Measurements from ENCODE around the gene CISH.

The CISH gene

GRCh38 chr3:50635066-50635465, 23.5 kb upstream of the CISH start:
- no peak for DNase-seq

DNA sequence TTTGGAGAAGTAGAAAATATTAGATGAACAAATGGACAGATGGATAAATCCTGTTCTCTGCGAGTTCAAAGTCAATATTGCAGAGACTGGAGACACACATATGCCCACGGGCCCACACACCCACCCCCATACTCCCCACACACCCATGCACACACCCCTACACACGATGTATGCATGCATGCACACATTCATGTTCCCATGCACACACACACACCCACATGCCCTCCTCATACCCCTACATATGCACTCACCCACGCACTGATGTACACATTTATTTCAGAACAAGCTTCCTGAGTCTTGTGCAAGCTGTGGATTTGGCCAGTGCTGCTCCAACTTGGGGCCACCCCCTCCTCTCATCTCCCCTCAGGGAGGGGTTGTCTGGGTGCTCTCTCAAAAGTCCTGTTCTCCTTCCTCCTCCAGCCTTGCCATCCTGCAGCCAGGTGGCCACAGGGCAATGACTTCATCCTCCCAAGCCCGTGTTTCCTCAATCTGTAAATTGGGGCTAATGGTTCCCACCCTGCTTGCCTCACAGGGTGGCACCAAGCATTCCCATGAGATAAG, 21.7 kb upstream of the CISH start:
- no peak for DNase-seq

DNA sequence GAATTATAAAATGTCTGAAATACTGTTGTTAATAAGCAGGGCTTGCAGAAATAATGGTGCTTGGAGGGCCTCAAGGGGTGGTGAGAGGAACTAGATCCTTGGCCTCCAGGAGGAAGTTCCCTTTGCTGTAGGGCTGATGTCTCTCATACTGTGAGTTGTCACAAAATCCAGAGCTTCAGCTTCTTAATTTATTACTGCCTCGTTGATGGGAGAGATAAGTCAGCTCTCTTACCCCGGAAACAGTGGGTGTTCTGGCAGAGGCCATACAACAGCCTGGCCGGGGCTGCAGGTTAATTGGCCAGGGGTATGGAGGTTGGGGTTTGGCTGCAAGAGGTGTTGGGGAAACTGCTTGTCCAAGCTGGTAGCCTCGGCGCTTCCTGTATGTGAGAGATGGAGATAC, 20.9 kb upstream of the CISH start:
- DNase-seq: no peak

- peak; percentile 70 for DNase-seq
Observed at GRCh38 chr3:50630877-50631276, 19.3 kb upstream of the CISH start.

GRCh38 chr3:50630394-50630793, 18.8 kb upstream of the CISH start:
- no peak for DNase-seq

- DNase-seq: no peak
Observed at GRCh38 chr3:50628601-50629000, 17.0 kb upstream of the CISH start.

DNA sequence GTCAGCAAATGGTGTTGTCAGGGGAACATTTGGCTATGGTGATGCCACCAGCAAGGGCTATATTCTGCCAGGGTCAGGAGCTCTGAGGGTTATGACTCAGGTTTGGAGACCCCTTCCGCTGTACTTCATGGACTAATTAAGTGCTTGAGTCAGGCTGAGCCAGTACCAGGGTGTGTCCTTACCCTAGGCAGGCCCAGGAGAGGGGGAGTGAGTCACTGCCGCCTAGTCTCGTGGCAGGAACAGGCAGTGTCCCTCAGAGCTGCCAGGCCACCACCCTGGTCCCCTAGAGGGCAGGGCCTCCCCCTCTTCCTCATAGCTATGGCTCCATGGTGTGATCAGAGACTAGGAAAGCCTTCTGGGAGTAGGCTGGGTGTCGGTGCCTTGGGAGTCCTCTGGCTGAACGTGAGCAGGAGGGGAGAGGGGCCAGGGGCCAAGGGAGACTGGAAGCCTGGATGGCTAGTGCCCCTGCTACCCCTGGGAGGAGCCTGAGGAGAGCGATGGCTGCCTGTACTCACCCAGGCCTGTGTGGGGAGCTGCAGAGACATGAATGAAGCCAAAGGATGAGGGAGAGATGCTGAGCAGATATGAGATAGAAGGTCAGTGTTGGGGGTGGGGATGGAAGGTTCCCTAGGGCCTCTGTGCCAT, 16.0 kb upstream of the CISH start:
- DNase-seq: peak; percentile 77

- no peak for DNase-seq
Observed at GRCh38 chr3:50626401-50626800, 14.8 kb upstream of the CISH start.

GRCh38 chr3:50625231-50626182, 13.9 kb upstream of the CISH start:
- DNase-seq: no peak

- no peak for DNase-seq
Observed at GRCh38 chr3:50624634-50625033, 13.1 kb upstream of the CISH start.

DNA sequence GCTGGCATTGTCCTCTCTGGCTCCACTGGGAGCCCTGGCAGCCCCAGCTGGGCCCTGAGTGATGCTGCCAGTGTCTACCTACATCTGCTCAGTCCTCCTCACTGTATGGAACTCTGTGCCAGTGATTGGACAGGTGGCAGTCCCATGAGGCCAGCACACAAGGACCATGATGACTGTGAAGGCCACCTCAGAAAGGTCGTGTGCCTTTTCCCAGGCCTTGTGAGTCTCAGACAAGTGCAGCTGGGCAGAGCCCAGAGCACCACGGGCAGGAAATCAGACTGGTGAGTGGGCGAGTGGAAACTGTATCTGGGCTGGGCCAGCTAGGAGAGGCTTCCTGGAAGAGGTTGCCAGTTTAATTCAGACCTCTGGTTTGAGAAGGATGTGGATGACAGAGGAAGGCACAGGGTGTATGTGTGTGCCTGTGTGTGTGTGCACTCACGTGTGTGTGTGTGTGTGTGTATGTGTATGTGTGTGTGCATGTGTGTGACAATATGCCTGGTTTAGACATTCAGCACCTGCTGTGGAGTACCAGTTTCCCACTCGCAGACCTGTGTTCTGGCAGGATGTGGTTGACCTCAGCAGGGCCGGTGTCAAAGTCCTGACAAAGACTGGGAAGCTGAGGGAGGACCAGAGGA, 12.4 kb upstream of the CISH start:
- no peak for DNase-seq

DNA sequence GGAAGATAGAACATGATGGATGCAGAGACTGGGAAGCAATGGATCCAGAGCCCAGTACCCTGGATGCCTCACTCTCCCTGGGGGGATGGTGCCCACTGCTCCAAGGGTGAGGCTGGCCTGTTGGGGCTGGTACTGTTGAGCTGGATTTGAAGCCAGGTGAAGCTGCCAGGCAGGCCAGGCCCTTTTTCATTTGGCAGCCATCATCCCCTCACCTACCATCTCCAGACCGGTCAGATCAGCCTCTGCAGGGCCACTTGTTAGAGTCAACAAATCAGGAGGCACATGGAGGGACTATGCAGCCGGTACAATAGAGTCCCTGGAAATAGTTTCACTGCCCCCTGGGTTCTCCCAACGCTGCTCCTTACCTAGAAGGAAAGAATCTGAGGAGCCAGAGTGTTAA, 11.3 kb upstream of the CISH start:
- DNase-seq: no peak

DNA sequence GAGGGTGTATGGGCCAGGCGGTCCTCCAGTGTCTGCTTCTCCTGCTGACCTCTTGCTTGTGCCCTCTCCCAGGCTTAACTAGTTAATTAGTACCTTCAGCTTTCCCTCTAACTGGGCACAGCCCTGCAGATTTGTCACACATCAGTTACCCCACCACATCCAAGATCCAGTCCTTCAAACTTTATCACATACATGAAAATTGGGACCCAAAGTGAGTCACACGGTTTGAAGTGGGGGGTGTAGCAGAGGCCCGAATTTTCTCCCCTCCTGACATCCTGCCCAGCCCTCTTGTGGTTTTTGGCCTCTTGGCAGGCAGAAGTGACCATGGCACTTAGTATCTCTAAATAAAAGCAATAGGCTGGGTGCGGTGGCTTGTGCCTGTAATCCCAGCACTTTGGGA, 9.2 kb upstream of the CISH start:
- no peak for DNase-seq

DNA sequence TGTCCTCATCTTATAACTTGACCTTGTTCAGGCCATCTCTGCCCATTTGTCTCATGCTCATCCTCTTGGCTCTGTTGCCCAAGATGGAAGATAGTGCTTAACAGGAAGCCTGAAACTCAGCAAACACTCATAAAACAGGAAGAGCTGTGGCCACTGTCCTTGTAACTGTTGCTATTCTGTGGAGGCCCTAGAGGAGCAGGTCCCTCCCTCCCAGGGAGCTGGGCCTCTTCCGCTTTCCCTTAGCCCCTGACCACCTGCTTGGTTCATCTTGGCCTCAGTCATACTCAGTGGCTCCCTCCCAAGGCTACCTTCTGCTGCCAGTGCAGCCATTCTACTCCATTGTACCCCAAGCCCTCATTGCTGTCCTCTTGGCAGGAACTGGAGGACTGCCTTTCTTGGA, 8.8 kb upstream of the CISH start:
- DNase-seq: no peak

DNA sequence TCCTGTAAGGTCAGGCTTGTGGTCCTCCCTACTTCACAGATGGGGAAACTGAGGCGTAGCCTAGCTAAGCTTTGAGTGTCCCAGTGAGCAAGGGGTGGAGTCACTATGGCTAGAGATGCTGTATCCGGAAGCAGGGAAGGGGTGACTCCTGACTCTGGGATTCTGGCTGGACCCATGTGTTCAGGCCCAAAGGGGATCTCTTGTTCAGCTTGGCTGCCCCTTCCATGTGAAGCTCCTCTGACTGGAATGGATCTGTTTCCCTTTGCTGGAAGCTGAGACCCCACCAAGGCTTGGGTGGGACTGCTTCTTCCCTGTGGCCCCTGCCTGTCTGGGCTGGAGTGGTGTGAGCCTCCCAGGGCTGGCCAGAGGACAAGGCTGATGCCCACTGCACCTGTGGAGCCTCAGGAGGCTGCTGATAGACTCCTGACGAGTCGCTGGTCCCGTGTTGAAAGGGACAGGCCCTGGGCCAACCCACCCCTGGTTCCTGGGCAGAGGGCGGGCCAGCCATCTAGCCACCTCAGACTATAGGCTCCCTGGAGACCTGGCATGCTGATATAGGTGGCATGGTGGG, 6.4 kb upstream of the CISH start:
- no peak for DNase-seq

DNA sequence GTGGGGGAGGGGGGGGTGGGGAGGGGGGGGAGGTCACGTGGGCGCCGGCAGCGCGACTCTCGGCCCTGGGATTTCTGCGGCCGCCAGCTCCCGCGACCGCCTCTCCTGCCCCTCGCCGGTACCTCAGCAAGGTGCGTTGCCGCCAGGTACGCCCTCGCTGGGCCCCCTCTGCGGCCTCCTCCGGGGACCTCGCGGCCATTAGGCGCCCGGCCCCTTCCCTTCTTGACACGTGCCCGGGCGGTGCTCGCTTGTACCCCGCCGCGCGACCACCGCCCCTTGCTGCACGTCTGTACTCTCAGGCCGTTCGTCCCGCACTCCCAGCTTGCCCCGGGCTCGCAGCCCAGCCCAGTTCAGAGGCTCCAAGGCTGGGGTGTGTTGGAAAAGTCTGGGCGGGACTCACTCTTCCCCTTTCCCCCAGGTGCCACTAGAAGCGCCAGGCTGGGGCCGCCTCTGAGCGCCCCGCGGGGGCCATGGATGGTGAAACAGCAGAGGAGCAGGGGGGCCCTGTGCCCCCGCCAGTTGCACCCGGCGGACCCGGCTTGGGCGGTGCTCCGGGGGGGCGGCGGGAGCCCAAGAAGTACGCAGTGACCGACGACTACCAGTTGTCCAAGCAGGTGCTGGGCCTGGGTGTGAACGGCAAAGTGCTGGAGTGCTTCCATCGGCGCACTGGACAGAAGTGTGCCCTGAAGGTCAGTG, 5.7 kb upstream of the CISH start, which contains the start of gene MAPKAPK3:
MAPKAPK3 (plus strand) TSS at position 56 of the 696 bp plus-strand sequence; CDS start at position 471, 415 bp downstream.
- peak; percentile 22 for DNase-seq

DNA sequence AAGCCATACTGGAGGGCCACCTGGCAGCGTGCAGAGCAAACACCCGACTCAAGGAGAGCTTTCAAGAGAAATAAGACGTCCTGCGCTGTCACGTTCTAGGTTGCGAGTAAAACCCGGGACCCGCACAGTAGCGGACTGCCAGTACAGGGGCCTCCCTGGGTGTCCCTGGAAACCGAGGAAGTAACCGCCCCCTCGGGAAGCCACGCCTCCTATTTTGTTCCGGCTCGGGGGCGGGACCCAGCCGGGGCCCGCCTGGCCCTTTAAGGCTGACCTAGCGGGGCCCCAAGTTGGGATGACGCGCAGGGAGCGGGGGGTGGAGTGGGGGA, 5.2 kb upstream of the CISH start:
- DNase-seq: peak; percentile 90

DNA sequence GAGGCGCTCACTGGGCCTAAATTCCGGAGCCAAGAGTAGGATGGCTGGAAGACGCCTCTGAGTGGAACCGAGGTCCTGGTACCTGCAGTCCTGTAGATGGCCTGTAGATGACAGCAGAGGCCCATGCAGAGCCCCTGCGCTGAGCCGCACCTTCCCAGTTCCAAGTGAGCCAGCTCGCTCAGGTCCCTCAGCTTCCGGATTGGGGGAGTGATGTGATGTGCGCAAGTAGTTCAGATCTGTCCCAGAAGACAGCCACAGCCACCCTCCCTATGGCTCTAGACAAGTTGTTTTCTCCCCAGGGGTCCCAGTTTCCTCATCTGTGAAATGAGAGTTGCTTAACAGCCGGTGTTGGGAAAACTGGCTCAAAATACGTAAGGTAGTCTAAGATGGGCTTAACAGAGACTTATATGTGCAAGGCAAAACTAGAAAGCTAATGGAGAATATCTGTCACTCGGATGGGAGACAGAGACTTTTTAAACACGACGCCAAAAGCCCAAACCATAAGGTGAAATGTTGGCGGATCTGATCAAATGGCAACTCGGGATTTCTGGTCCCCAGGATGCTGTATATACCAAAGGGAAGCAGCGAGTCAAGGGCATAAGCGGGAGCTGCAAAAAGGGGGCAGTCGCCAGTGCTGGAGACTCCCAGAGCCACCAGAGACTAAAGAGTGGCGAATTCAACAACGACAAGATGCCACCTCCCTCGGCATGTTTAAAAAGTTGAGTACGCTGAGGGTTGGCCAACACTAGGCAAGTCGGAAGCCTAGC, 4.6 kb upstream of the CISH start:
- peak; percentile 76 for DNase-seq

DNA sequence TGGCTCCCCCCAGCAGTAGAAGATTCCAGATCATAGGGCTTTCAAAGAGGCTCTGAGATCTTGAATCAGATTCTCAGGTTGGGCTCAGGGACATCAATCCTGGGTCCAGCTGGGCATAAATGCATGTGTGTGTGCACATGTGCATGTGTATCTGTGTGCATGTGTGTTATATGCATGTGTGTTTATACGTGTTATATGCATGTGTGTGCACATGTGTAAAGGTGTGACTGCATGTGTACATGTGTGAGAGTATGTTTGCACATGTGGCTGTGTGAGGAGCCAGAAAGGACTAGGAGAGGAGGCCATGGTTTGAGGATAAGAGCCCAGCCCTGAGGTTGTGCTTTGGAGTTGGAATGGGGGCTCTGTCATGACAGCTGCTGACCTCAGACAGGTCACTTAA, 3.6 kb upstream of the CISH start:
- no peak for DNase-seq

DNA sequence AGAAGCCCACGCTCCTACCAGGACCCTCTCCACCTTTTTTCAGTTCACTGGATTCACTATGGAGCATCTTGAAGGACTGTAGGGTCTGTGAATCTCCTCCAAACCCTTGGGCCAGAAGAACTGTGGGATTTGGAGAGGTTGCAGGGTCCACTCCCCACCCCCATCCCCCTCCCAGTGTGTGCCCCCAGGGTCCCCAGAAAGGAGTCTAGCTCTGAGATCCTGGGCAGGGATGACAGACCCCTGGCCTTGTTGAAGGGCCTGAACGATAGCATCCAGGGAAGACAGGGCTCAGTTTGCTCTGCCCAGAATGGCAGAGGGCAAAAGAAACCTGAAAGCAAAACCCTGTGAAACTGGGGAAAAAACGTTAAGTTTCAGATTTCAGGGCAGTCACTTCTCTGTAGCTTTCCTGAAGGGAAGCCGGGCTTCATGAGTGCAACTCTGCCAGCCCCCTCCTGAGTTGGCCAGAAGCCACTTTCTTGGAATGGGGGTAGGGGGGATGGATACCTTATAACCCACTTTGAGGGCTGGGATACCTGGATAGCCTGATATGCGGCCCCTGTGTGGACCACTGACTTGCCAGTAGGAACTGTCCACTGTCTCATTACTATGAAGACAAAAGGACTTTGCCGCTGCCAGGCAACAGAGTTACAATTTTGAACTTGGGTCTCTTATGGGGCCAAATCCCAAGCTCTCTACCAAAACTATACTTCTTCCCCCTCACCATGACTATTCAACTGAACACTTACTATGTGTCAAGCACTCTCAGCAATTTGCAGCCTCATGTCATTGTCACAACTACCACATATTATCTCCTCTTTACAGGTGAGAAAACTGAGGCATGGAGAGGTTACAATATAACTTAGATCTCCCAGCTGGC, 1.6 kb upstream of the CISH start:
- no peak for DNase-seq

Measured in fibroblast of skin of right biceps (primary cell).